Natural killer cell treated with Interleukin-12 subunit alpha and Interleukin-12 subunit beta and Interleukin-15 and Interleukin-18, amount 100 ng/mL, for 72 hours (primary cell): ENCODE measurements around the gene GNAS-AS1. TPM values are rescaled to one million over a fixed set of nuclear protein-coding genes. Genes with fewer than 3 reads are reported as not detected.

Experiments
- ATAC-seq, 2 donors: fragments of 150-1000 bp; cut with Tn5 transposase in 1 of 2; sonication (Bioruptor Pico), chemical (Tn5 transposase) in 1 of 2; 2 replicates each; pipeline ENCODE4 v1.10.0; 2021
- DNase-seq: peaks from one replicate; pipeline ENCODE4 v3.0.0; 2022; ENCODE audit warnings: low spot score
- H3K27ac Mint-ChIP-seq, 2 donors: 1 replicate in 1 of 2; 2 replicates in 1 of 2; pipeline ENCODE4 v1.8.0; 2022; ENCODE audit warnings: mixed read lengths in 2 of 2, mild to moderate bottlenecking in 1 of 2, moderate library complexity in 1 of 2
- H3K27me3 Mint-ChIP-seq, 2 donors: 1 replicate in 1 of 2; 2 replicates in 1 of 2; pipeline ENCODE4 v1.8.0; 2022; ENCODE audit warnings: mixed read lengths in 2 of 2
- H3K36me3 Mint-ChIP-seq: one replicate; pipeline ENCODE4 v1.8.0; 2022; ENCODE audit warnings: mixed read lengths
- H3K4me1 Mint-ChIP-seq, 2 donors: 1 replicate in 1 of 2; 2 replicates in 1 of 2; pipeline ENCODE4 v1.8.0; 2022; ENCODE audit warnings: low read depth in 2 of 2, mixed read lengths in 2 of 2, mild to moderate bottlenecking in 1 of 2
- H3K4me3 Mint-ChIP-seq: one replicate; pipeline ENCODE4 v1.8.0; 2022; ENCODE audit warnings: mixed read lengths
- H3K9me3 Mint-ChIP-seq: 2 replicates; pipeline ENCODE4 v1.8.0; 2022; ENCODE audit warnings: mixed read lengths
- total RNA-seq, 2 donors: library from RNA; stranded (reverse); gene quantifications; one replicate each; pipeline ENCODE4 v1.2.3, GENCODE V29; 2022

Gene GNAS-AS1
- total RNA-seq = 1 to 10 TPM in 1 of 2 donors, under 1 TPM in 1; 0.29 to 4.7 TPM

DNA sequence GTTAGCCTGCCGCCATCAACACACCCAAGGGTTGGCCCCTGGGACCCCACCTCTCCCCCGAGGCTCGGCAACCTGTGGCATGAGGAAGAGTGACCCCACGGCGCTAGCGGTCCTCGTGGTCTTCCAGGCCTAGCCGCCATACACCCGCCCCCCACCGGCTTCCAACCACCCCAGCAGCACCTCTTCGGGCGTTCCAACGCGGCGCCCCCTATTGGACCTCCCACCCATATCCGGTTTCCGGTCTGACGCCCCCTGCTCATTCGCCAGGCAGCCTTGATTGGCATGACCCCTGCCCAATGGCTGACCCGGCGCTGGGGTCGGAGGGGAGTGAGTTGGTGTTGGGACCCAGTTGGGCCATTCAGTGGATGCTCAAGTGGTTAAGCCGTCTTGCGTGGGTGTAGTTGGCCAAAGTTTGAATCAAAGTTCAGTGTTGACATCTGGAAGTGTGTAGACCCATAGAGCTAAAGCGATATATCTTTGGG is at the start of gene GNAS-AS1:
Gene GNAS-AS1 (minus strand): TSS at position 210 of the 482 bp plus-strand sequence.
- H3K27me3 Mint-ChIP-seq = peaks cover 29 to 45% of the 10 kb centered on the region in 2 donors
- H3K4me3 Mint-ChIP-seq = peak within 1 kb of the TSS; percentile 90
- ATAC-seq (peak; percentile 81 to 82), DNase-seq (peak; percentile 83)
- peaks cover 11 to 22% of the 10 kb centered on the region in 2 donors for H3K4me1 Mint-ChIP-seq
- no peaks in the 10 kb centered on the region for H3K9me3 Mint-ChIP-seq
- H3K36me3 Mint-ChIP-seq = no peaks in the 10 kb centered on the region
- H3K27ac Mint-ChIP-seq = peak within 1 kb of the TSS in 1 of 2 donors; percentile 3

DNA sequence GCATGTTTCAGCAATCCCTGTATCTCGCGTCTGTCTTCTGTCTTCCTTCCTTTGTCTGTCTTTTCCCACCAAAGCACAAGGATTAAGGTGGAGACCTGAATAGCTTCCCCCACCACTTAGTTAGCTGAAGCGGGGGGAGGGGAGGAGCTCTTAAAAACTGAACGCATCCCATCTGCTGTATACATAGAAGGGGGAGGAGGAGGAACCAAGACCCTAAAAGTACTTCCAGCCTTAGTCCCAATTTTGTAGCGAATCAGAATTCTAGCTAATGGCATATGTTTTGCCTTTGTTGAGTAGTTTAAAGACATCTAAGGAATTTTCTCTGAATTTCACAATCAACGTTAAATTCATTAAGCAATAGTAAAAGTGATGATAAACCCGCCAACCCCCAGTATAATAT is 49.7 kb upstream of the GNAS-AS1 start:
- H3K4me3 Mint-ChIP-seq = no peak overlapping the region
- no peaks in the 10 kb centered on the region for H3K9me3 Mint-ChIP-seq
- peaks cover 34 to 39% of the 10 kb centered on the region in 2 donors for H3K4me1 Mint-ChIP-seq
- no peaks in the 10 kb centered on the region for H3K27me3 Mint-ChIP-seq
- no peak for ATAC-seq
- no peak overlapping the region for H3K27ac Mint-ChIP-seq
- peaks cover 11% of the 10 kb centered on the region for H3K36me3 Mint-ChIP-seq
- no peak for DNase-seq

DNA sequence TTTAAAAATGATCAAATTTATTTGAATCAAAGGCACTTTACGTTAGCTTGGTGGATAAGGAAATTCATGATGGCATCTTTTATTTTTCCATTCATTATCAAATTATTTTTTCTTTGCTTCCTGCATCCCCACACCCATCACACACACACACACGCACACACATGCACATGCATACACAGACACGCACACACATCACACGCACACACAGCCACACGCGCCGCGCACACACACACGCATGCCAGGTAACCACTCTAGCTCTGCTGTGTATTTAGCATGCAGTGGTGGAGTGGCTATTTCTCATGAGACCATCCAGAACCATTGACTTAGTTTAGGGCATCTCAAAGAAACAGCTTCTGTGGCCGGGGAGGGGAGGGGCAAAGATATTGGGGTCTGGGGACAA is 48.8 kb upstream of the GNAS-AS1 start:
- Mint-ChIP-seq H3K4me1 (peaks cover 43 to 45% of the 10 kb centered on the region in 2 donors), H3K36me3 (peaks cover 11% of the 10 kb centered on the region), H3K27me3 (no peaks in the 10 kb centered on the region), H3K4me3 (no peak overlapping the region), H3K9me3 (no peaks in the 10 kb centered on the region), H3K27ac (no peak overlapping the region)
- ATAC-seq = no peak
- DNase-seq = no peak

DNA sequence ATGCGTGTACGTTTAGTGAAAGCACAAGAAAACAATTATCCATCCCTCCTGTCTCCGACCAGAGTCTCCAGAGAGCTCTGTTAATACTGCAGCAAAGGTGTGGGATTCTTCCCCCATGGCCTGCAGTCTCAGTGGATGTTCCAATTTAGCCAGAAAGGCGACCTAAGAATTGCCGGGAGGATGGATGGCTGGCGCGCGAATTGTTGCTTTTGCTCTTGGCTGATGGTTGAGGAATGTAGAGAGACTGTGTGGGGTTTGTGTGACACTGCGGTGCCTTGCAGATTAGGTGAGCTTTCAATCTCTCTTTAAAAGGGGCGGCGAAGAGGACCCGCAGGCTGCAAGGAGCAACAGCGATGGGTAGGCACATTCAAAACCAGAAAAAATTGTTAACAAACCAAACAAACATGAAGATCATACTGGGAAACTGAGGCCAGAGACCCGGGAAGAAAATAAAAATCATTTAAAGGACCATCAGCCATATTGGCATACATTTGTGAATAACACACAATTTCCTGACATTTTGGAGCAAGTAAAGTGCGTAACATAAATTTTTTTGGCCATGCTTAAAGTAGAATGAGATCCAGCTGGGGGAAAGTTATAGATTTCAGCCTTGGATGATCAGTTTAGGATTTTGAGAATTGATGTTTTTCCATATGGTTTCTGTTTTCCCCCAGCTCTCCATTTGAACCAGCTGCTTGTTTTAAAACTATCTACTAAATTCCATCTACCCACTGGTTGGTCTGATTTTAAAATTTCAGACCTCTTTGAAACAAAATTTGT is 48.1 kb upstream of the GNAS-AS1 start:
- peaks cover 46 to 50% of the 10 kb centered on the region in 2 donors for H3K4me1 Mint-ChIP-seq
- no peaks in the 10 kb centered on the region for H3K27me3 Mint-ChIP-seq
- H3K36me3 Mint-ChIP-seq = peaks cover 11% of the 10 kb centered on the region
- no peak overlapping the region for H3K4me3 Mint-ChIP-seq
- H3K27ac Mint-ChIP-seq = no peak overlapping the region
- DNase-seq = no peak
- ATAC-seq = no peak
- no peaks in the 10 kb centered on the region for H3K9me3 Mint-ChIP-seq

GRCh38 chr20:58897488-58897887 is 46.8 kb upstream of the GNAS-AS1 start:
- Mint-ChIP-seq H3K4me3 (no peak overlapping the region), H3K27ac (peak overlapping the region in 1 of 2 donors; percentile 93), H3K4me1 (peaks cover 47 to 55% of the 10 kb centered on the region in 2 donors), H3K27me3 (no peaks in the 10 kb centered on the region), H3K36me3 (peaks cover 19% of the 10 kb centered on the region), H3K9me3 (no peaks in the 10 kb centered on the region)
- DNase-seq = no peak
- no peak for ATAC-seq

DNA sequence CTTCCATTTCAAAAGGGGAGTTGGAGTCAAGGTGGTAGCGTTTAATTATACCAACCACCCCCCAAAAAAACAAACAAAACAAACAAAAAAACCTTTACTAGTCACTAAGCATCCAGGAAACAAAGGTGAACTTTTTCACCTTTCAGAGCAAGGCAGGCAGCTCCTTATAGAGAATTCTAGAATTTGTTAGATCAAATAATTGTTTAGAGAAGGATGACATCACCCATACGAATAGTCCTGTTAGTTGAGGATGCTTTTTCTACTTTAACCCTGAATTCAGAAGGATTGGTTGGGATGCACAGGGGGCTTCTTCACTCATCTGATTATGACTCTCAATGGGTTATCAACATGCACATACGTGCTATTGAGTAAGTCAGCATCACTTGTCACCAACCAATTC is 46.1 kb upstream of the GNAS-AS1 start:
- Mint-ChIP-seq H3K4me1 (peaks cover 43 to 50% of the 10 kb centered on the region in 2 donors), H3K9me3 (no peaks in the 10 kb centered on the region), H3K27me3 (no peaks in the 10 kb centered on the region), H3K4me3 (no peak overlapping the region), H3K27ac (peak overlapping the region; percentile 87 to 93), H3K36me3 (peaks cover 18% of the 10 kb centered on the region)
- no peak for DNase-seq
- ATAC-seq = no peak

GRCh38 chr20:58895448-58896180 is 44.9 kb upstream of the GNAS-AS1 start:
- H3K4me1 Mint-ChIP-seq = peaks cover 41 to 47% of the 10 kb centered on the region in 2 donors
- no peak for DNase-seq
- peak overlapping the region; percentile 94 for H3K4me3 Mint-ChIP-seq
- no peaks in the 10 kb centered on the region for H3K9me3 Mint-ChIP-seq
- H3K36me3 Mint-ChIP-seq = peaks cover 17% of the 10 kb centered on the region
- peak overlapping the region; percentile 87 to 93 for H3K27ac Mint-ChIP-seq
- ATAC-seq = no peak
- H3K27me3 Mint-ChIP-seq = no peaks in the 10 kb centered on the region

DNA sequence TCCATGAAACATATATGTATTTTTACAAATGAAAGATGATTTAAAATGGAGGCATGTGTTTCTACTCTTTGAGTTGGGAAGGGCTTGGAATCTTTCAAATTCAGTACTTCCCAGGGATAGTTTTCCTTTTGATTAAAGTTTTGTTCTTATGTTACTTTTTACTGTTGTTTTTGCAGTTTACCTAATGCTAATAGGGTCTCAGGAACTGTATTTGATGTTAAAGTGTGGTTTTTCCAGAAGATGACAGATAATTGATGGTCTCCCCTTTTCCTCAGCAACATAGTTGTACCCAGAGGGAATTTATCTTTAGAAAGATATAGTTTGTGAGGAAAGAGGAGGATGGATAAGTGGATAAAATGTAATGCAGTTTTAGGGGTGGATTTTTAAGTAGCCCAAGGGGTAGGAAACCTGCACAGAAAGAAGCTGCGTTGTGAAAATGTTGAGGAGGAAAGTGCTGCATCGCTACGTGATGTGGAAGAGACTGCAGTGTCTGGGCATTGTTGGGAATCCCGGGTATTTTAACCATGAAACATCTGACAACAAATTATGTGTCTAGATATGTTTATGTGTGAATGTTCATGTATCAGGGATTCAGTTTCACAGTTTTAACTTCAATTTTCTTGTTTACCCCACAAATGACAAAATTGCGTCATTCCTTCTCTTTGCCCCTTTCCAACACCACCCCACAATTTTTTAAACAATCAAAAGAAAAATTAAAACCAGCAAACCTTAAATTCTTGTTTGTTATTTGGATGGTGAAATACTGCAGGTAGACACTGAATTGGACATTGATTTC is 44.1 kb upstream of the GNAS-AS1 start:
- no peak for ATAC-seq
- peak overlapping the region; percentile 87 to 93 for H3K27ac Mint-ChIP-seq
- DNase-seq = no peak
- peak overlapping the region; percentile 94 for H3K4me3 Mint-ChIP-seq
- no peaks in the 10 kb centered on the region for H3K9me3 Mint-ChIP-seq
- H3K27me3 Mint-ChIP-seq = no peaks in the 10 kb centered on the region
- H3K36me3 Mint-ChIP-seq = peaks cover 17% of the 10 kb centered on the region
- peaks cover 39 to 46% of the 10 kb centered on the region in 2 donors for H3K4me1 Mint-ChIP-seq

DNA sequence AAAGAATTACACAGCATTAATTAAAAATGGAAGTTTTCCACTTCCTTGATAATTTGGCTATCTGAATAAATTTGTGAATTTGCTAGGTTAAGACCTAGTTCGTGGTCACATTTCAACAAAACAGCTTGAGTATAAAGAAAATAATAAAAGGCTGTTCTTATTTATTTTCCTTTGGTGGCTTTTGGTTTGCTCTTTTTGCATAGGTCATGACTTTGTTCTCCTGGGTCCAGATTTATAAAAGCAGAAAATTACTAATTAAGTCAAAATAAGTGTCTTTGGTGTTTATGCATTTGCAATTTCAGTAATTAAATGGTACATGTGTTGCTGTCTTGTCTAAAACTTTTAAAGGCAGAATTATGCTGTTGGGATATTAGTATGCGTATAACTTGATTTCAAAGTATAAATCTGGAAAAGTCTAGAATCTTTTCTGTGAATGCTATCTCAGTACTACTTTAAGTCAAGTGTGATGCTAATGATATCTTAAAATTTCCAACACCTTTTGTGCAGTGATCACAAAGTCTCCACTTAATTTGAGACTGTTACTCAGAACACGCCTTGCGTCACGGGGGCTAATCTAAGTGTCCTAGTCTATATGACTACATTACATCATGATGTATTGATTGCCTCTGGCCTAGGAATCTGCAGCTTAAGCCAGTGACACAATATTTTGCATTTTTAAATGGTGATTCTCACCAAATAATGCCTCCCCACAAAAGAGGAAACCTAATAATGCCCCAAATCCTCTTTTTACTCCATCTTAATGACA is 42.8 kb upstream of the GNAS-AS1 start:
- Mint-ChIP-seq H3K36me3 (peaks cover 12% of the 10 kb centered on the region), H3K4me1 (peaks cover 35 to 43% of the 10 kb centered on the region in 2 donors), H3K9me3 (no peaks in the 10 kb centered on the region), H3K27me3 (no peaks in the 10 kb centered on the region), H3K27ac (peak overlapping the region; percentile 87 to 93), H3K4me3 (peak overlapping the region; percentile 94)
- ATAC-seq (no peak), DNase-seq (no peak)

GRCh38 chr20:58892932-58893224 is 42.2 kb upstream of the GNAS-AS1 start:
- Mint-ChIP-seq H3K4me3 (peak overlapping the region; percentile 94), H3K27me3 (no peaks in the 10 kb centered on the region), H3K9me3 (no peaks in the 10 kb centered on the region), H3K36me3 (peaks cover 11% of the 10 kb centered on the region), H3K4me1 (peaks cover 34 to 42% of the 10 kb centered on the region in 2 donors), H3K27ac (peak overlapping the region; percentile 87 to 93)
- no peak for DNase-seq
- ATAC-seq = no peak

- no peaks in the 10 kb centered on the region for H3K9me3 Mint-ChIP-seq
- no peaks in the 10 kb centered on the region for H3K27me3 Mint-ChIP-seq
- peaks cover 31 to 42% of the 10 kb centered on the region in 2 donors for H3K4me1 Mint-ChIP-seq
- peak; percentile 69 for DNase-seq
- peak overlapping the region; percentile 94 for H3K4me3 Mint-ChIP-seq
- H3K36me3 Mint-ChIP-seq = peaks cover 11% of the 10 kb centered on the region
- H3K27ac Mint-ChIP-seq = peak overlapping the region; percentile 87 to 93
- peak in 1 of 2 donors; percentile 2 for ATAC-seq
These were observed 41.6 kb upstream of the GNAS-AS1 start for GRCh38 chr20:58892141-58892931.

DNA sequence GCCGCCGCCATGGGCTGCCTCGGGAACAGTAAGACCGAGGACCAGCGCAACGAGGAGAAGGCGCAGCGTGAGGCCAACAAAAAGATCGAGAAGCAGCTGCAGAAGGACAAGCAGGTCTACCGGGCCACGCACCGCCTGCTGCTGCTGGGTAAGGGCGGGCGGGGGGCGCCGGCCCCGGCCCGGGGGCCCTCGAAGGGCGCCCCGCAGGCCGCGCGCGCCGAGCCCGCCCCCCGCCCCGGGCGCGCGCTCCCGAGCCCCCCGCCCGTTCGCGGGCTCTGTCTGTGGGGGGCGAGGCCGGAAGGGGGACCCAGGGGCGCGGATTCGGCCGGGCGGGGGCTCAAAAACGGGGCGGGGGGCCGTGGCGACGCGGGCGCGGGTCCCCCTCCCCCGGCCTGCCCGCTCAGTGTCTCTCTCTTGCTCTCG is 41.0 kb upstream of the GNAS-AS1 start:
- Mint-ChIP-seq H3K27ac (peak overlapping the region; percentile 87 to 93), H3K36me3 (peaks cover 11% of the 10 kb centered on the region), H3K27me3 (no peaks in the 10 kb centered on the region), H3K9me3 (no peaks in the 10 kb centered on the region), H3K4me1 (peaks cover 28 to 37% of the 10 kb centered on the region in 2 donors), H3K4me3 (peak overlapping the region; percentile 94)
- DNase-seq = no peak
- no peak for ATAC-seq
